Skeletal muscle cell (primary cell): ENCODE data around the gene ATP6V1B1.

ENCODE experiments used
- DNase-seq: peaks from one replicate; pipeline ENCODE4 v3.0.0-alpha.2; 2010; ENCODE audit warnings: low read depth
- H3K4me3 ChIP-seq: 2 replicates; pipeline ENCODE4 v1.5.1; 2011; ENCODE audit warnings: low read depth, mild to moderate bottlenecking, control low read depth, low read length, moderate library complexity

Gene ATP6V1B1

GRCh38 chr2:70982971-70983370 lies 47.3 kb downstream of the ATP6V1B1 start:
- DNase-seq, result no peak
- H3K4me3 ChIP-seq, result no peak overlapping the region

- DNase-seq, result no peak
- H3K4me3 ChIP-seq, result no peak overlapping the region
These were observed 48.0 kb downstream of the ATP6V1B1 start for GRCh38 chr2:70983506-70984227.

- no peak overlapping the region for H3K4me3 ChIP-seq
These were observed 48.5 kb downstream of the ATP6V1B1 start for GRCh38 chr2:70984228-70984575.

GRCh38 chr2:70984576-70985282 lies 49.0 kb downstream of the ATP6V1B1 start:
- DNase-seq, result no peak
- H3K4me3 ChIP-seq, result no peak overlapping the region

More at GRCh38 chr2:70984228-70984575, 48.5 kb downstream of the ATP6V1B1 start:
- DNase-seq, result no peak

GRCh38 chr2:70985283-70985688 lies 49.6 kb downstream of the ATP6V1B1 start:
- no peak for DNase-seq

GRCh38 chr2:70985956-70986355 lies 50.3 kb downstream of the ATP6V1B1 start:
- no peak for DNase-seq
- no peak overlapping the region for H3K4me3 ChIP-seq

More at GRCh38 chr2:70985283-70985688, 49.6 kb downstream of the ATP6V1B1 start:
- H3K4me3 ChIP-seq, result no peak overlapping the region

GRCh38 chr2:70986499-70987189 lies 50.9 kb downstream of the ATP6V1B1 start:
- H3K4me3 ChIP-seq, result no peak overlapping the region
- no peak for DNase-seq

- no peak for DNase-seq
- no peak overlapping the region for H3K4me3 ChIP-seq
These were observed 51.7 kb downstream of the ATP6V1B1 start for GRCh38 chr2:70987386-70987785.

GRCh38 chr2:70988151-70988550 lies 52.5 kb downstream of the ATP6V1B1 start:
- no peak overlapping the region for H3K4me3 ChIP-seq
- no peak for DNase-seq

GRCh38 chr2:70988726-70989648 lies 53.3 kb downstream of the ATP6V1B1 start:
- DNase-seq, result no peak
- no peak overlapping the region for H3K4me3 ChIP-seq

- H3K4me3 ChIP-seq, result no peak overlapping the region
- no peak for DNase-seq
These were observed 54.5 kb downstream of the ATP6V1B1 start for GRCh38 chr2:70990216-70990615.

GRCh38 chr2:70991142-70991541 lies 55.4 kb downstream of the ATP6V1B1 start:
- no peak overlapping the region for H3K4me3 ChIP-seq
- no peak for DNase-seq

GRCh38 chr2:70991742-70992141 lies 56.0 kb downstream of the ATP6V1B1 start:
- no peak for DNase-seq

GRCh38 chr2:70992945-70993853 lies 57.5 kb downstream of the ATP6V1B1 start:
- no peak for DNase-seq

More at GRCh38 chr2:70991742-70992141, 56.0 kb downstream of the ATP6V1B1 start:
- no peak overlapping the region for H3K4me3 ChIP-seq

GRCh38 chr2:70994009-70994698 lies 58.5 kb downstream of the ATP6V1B1 start:
- no peak for DNase-seq
- peak overlapping the region; percentile 90 for H3K4me3 ChIP-seq

More at GRCh38 chr2:70992945-70993853, 57.5 kb downstream of the ATP6V1B1 start:
- peak overlapping the region; percentile 90 for H3K4me3 ChIP-seq

- DNase-seq, result peak; percentile 41
- H3K4me3 ChIP-seq, result peak within 1 kb of the TSS; percentile 90
These were observed 59.2 kb downstream of the ATP6V1B1 start, which contains the start of gene TEX261 for GRCh38 chr2:70994699-70995425. TEX261 (minus strand) TSS chr2:70994873; CDS start chr2:70994757, 116 bp downstream.

GRCh38 chr2:70995426-70995729 lies 59.7 kb downstream of the ATP6V1B1 start:
- H3K4me3 ChIP-seq, result peak overlapping the region; percentile 90
- DNase-seq, result no peak
